GM12801 (cell line): ENCODE results near the gene LIMS2.

ENCODE experiments used
- TF ChIP-seq, protein P1 (sequence below): IDR thresholded peaks from one replicate; pipeline ENCODE4 v1.5.1; 2011; ENCODE audit warnings: control low read depth; ENCODE audit not compliant: insufficient read length; ENCODE audit errors: extremely low read depth

The LIMS2 gene

DNA sequence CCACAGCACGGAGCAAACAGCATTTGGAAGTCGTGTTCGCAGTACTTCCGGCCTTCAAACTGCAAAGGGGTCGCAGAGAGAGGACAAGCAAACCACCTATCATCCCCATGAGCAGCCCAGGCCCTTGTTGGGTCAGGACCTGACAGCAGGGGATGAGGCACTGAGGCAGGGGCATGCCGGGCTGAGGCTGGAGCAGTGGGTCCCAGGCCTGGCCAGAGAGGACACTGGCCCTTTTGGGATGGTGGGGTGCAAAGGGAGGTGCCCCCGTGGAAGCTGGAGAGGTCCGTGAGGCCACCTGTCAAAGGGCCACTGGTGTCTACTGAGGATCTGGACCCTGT lies 20.5 kb downstream of the LIMS2 start:
- TF ChIP-seq, protein P1, sequence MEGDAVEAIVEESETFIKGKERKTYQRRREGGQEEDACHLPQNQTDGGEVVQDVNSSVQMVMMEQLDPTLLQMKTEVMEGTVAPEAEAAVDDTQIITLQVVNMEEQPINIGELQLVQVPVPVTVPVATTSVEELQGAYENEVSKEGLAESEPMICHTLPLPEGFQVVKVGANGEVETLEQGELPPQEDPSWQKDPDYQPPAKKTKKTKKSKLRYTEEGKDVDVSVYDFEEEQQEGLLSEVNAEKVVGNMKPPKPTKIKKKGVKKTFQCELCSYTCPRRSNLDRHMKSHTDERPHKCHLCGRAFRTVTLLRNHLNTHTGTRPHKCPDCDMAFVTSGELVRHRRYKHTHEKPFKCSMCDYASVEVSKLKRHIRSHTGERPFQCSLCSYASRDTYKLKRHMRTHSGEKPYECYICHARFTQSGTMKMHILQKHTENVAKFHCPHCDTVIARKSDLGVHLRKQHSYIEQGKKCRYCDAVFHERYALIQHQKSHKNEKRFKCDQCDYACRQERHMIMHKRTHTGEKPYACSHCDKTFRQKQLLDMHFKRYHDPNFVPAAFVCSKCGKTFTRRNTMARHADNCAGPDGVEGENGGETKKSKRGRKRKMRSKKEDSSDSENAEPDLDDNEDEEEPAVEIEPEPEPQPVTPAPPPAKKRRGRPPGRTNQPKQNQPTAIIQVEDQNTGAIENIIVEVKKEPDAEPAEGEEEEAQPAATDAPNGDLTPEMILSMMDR, result no peak

DNA sequence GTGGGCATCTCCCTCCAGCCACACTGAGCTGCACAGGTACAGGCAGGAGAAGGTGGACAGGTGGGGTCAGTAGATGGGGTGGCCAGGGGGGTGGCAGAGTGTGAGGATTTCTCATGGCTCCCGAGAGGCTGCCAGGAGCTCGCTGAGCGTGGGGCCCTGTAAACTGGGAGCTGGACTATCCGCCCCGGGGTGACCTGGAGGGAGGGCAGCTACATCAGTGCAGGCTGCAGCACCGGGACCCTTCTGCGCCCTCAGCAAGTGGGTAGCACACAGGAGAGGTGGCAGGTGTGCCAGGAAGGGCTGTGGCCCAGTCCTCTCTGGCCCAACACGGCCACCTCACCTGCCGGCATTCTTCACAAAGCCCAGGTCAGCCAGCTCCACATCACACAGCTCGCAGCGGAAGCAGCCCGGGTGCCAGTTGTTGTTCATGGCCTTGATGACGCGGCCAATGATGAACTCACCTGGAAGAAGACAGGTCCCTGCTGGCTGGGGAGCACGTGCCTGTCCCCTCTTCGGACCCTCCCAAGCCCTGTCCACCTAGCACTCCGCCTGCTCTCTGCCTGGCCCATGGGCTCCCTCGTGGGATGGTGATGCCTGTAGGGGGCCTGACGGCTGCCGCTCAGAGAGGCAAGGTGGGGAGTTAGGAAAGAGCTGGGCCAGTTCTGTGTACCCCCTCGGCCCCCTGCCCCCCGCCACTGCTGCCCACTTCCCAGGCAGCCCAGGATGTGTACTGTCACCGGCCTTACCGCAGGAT lies 21.1 kb downstream of the LIMS2 start:
- TF ChIP-seq, protein P1, result no peak

DNA sequence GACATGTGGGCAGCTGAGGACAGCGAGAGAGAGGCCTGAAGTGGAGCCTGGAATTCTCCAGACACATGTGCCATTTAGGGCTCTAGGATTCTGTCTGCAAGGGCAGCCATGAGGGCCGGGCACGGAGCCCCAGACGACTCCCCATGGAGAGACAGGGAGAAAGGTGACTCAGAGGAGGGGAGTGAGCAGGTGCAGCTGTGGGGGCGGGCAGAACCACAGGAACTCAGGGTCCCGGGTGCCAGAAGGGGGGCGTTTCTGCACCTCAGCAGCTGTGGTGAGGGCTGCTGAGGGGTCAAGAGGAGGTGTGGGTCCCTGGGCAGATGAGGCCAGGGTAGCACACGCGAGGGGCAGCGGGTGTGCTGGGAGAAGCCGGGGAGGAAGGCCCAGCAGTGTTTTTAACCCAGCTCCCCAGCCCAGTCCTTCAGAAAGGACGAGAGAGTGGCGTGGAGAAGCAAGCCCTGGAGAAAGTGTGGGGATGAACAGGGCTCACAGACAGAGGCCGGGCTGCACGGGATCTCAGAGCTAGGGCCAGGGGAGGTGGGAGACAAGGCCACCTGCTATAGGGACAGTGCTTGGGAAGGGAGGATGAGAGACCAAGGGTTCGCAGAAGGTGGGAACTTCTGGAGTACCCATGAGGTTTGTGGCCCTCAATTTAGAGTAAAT lies 21.8 kb downstream of the LIMS2 start:
- TF ChIP-seq, protein P1, result no peak

DNA sequence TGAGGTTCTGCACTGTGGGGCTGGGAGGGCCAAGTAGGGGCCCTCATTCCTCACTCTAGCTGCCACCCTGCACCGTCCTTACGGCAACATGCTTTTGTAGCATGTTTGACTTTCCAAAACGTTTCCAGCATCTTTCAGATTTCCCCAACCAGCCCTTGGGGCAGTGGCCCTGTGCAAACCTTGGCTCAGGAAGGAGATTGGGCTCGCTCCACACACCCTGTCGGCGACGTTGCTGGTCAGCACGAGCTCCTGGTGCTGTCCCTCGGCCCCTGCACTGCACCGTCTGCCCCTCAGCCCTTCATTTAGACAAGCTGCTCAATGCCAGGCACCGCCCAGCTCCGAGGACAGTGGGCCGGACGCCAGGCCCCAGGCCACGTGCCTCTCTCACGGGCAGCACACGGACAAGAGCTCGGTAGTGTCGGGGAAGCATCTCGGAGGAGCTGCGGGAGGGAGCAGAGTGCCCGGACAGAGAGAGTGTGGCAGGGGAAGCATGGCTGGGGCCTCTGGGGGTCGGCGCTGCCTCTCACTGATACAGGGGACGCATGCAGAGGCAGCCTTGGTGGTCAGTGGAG lies 22.5 kb downstream of the LIMS2 start:
- TF ChIP-seq, protein P1, result no peak

DNA sequence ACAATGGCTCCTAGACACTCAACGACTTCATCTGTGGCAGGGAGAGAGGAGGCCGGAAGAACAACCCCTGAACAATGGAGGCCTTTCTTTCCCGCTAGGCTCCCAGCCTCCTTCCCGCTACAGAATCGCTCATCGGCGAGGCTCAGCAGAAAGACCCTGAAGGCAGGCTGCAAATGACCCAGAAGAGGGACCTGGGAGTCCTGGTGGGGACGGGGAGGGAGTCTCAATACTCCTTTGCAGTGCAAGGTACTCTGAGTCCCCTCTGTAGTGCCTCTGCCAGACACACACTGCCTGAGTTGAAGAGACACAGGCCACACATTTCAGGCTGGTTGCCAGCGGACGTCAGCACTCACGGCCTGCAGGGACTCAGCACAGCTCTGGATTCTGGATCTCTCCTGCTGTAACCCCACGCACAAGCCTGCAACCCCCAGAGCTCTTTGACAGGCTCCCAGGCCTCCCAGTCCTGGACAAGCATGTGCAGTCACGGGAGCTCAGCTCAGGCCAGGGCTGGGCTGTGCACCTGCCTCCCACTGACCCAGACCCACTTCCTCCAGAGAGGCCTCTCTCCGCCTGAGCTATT lies 23.3 kb downstream of the LIMS2 start:
- TF ChIP-seq, protein P1, result no peak

DNA sequence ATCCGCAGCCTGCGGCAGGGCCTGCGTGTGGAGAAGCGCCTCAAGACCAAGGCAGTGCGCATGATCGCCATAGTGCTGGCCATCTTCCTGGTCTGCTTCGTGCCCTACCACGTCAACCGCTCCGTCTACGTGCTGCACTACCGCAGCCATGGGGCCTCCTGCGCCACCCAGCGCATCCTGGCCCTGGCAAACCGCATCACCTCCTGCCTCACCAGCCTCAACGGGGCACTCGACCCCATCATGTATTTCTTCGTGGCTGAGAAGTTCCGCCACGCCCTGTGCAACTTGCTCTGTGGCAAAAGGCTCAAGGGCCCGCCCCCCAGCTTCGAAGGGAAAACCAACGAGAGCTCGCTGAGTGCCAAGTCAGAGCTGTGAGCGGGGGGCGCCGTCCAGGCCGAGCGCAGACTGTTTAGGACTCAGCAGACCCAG lies 23.9 kb downstream of the LIMS2 start:
- TF ChIP-seq, protein P1, result no peak

DNA sequence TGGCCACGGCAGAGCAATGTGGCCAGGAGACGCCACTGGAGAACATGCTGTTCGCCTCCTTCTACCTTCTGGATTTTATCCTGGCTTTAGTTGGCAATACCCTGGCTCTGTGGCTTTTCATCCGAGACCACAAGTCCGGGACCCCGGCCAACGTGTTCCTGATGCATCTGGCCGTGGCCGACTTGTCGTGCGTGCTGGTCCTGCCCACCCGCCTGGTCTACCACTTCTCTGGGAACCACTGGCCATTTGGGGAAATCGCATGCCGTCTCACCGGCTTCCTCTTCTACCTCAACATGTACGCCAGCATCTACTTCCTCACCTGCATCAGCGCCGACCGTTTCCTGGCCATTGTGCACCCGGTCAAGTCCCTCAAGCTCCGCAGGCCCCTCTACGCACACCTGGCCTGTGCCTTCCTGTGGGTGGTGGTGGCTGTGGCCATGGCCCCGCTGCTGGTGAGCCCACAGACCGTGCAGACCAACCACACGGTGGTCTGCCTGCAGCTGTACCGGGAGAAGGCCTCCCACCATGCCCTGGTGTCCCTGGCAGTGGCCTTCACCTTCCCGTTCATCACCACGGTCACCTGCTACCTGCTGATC lies 24.4 kb downstream of the LIMS2 start:
- TF ChIP-seq, protein P1, result no peak
